Glutamatergic neuron (in vitro differentiated cells): Measurements from ENCODE around the gene HERPUD2. TPM values are rescaled to one million over a fixed set of nuclear protein-coding genes. Genes with fewer than 3 reads are reported as not detected.
"Not testable (repeated sequence)": the region's sequence is repeated elsewhere in the genome, so short reads cannot be mapped to it uniquely, and the experiment has no call there.

ENCODE experiments used
- DNase-seq: peaks from one replicate; pipeline ENCODE4 v3.0.0; 2022
- H3K27ac Mint-ChIP-seq: one replicate; pipeline ENCODE4 v1.8.0; 2020; ENCODE audit warnings: mild to moderate bottlenecking, mixed read lengths, inconsistent platforms; ENCODE audit not compliant: unreplicated experiment
- H3K27me3 Mint-ChIP-seq: one replicate; pipeline ENCODE4 v1.8.0; 2020; ENCODE audit warnings: mild to moderate bottlenecking, moderate library complexity, mixed read lengths, inconsistent platforms; ENCODE audit not compliant: unreplicated experiment
- H3K36me3 Mint-ChIP-seq: one replicate; pipeline ENCODE4 v1.8.0; 2020; ENCODE audit warnings: mild to moderate bottlenecking, mixed read lengths, inconsistent platforms; ENCODE audit not compliant: unreplicated experiment
- H3K4me1 Mint-ChIP-seq: one replicate; pipeline ENCODE4 v1.8.0; 2020; ENCODE audit warnings: mild to moderate bottlenecking, low read depth, mixed read lengths, inconsistent platforms; ENCODE audit not compliant: unreplicated experiment
- H3K4me3 Mint-ChIP-seq: one replicate; pipeline ENCODE4 v1.8.0; 2020; ENCODE audit warnings: mild to moderate bottlenecking, mixed read lengths, inconsistent platforms; ENCODE audit not compliant: unreplicated experiment
- H3K9me3 Mint-ChIP-seq: one replicate; pipeline ENCODE4 v1.8.0; 2020; ENCODE audit warnings: mild to moderate bottlenecking, moderate library complexity, mixed read lengths, inconsistent platforms; ENCODE audit not compliant: unreplicated experiment
- total RNA-seq: library from RNA; stranded (reverse); fragmentation: NEBNext Ultra II Directional; extraction: Animal tissue kit (Norgen Biotek cat#: 25700); gene quantifications from one replicate; pipeline ENCODE4 v1.2.1, GENCODE V29; 2021; ENCODE audit not compliant: unreplicated experiment
- TF ChIP-seq, protein P1 (sequence below): fragments of 200-600 bp; sonication (generic); IDR thresholded peaks from one replicate; pipeline ENCODE4 v1.5.0; 2021; ENCODE audit not compliant: partially characterized antibody, unreplicated experiment

The HERPUD2 gene
- total RNA-seq, 1 donor from 2014 or later, result 28.2 TPM

DNA sequence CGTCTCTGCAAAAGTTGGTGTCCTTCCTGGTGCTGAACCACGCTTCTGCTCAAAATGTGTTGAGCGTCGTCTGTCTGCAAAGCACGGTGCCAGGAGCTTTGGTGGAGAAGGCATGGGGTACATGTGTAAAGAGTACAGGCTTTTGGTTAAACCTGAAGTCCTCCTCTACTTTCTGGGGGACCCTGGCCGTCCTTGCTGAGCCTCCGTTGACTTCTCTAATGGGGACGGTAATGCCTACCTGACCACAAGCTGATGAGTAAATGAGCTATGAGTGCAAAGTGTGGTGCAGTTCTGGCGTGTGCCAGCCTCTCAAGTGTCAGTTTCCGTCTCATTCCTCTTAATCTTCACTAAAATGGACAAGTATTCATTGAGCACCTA lies 527 bp upstream of the HERPUD2 start:
- H3K4me1 Mint-ChIP-seq, result peaks cover 26% of the 10 kb centered on the region
- peaks cover 9% of the 10 kb centered on the region for H3K9me3 Mint-ChIP-seq
- peak overlapping the region; percentile 96 for H3K4me3 Mint-ChIP-seq
- H3K27ac Mint-ChIP-seq, result peak overlapping the region; percentile 84
- peaks cover 6% of the 10 kb centered on the region for H3K27me3 Mint-ChIP-seq
- H3K36me3 Mint-ChIP-seq, result no peaks in the 10 kb centered on the region
- TF ChIP-seq, protein P1, sequence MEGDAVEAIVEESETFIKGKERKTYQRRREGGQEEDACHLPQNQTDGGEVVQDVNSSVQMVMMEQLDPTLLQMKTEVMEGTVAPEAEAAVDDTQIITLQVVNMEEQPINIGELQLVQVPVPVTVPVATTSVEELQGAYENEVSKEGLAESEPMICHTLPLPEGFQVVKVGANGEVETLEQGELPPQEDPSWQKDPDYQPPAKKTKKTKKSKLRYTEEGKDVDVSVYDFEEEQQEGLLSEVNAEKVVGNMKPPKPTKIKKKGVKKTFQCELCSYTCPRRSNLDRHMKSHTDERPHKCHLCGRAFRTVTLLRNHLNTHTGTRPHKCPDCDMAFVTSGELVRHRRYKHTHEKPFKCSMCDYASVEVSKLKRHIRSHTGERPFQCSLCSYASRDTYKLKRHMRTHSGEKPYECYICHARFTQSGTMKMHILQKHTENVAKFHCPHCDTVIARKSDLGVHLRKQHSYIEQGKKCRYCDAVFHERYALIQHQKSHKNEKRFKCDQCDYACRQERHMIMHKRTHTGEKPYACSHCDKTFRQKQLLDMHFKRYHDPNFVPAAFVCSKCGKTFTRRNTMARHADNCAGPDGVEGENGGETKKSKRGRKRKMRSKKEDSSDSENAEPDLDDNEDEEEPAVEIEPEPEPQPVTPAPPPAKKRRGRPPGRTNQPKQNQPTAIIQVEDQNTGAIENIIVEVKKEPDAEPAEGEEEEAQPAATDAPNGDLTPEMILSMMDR, result no peak
- no peak for DNase-seq

DNA sequence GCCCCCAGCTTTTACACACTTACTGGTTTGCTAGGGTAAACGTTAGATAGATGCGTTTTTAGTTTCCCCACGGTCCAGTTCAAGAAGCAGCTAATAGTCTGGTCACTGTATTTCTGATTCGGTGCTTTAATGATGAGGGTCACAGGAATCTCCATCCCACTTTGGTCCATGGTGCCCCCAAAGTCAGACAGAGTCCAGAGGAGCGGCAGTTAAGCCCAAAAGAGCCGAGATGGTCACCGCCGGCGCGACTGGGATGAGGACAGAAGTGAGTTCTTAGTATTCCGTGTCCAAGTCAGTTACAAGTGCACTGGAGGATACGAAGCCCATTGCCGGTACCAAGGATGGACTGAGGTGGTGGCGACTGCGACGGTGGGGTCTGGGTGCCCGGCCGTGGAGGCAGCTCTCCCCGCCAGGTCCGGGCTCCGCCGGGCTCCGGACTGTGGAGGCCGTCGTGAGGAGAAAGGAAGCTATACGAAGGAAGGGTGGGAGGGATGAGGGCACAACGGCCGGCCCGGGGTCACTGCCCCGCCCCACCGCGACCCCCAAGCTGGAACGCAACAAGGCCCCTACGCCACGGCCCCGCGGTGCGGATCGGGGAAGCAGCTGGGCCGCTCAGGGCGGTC lies 663 bp downstream of the HERPUD2 start:
- Mint-ChIP-seq H3K4me3 (peak overlapping the region; percentile 95), H3K27me3 (peaks cover 6% of the 10 kb centered on the region), H3K9me3 (peaks cover 9% of the 10 kb centered on the region), H3K4me1 (peaks cover 28% of the 10 kb centered on the region), H3K36me3 (no peaks in the 10 kb centered on the region), H3K27ac (peak overlapping the region; percentile 92)
- TF ChIP-seq, protein P1, result no peak
- DNase-seq, result peak; percentile 71

DNA sequence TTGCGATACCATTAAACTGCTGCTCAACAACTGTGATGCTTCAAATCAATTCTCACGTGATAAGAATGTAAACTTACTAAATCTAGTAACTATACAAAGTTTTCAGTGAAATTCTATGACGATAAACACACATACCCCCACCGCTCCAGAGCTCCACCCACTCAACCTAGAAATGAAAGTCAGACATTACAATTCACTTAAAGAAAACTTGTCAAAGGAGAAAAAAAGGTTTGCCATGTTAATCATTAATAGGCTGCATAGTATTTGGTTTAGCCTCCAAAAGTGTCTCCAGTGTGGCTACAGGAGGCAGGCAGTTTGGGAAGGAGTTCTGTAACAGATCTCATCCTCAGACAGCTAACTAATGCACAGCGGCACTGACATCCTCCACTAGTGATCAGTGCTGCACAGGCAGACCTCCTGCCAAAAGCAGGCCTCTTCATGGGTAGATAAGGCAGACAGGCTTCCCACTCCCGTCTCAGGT lies 3.1 kb downstream of the HERPUD2 start:
- DNase-seq, result no peak

DNA sequence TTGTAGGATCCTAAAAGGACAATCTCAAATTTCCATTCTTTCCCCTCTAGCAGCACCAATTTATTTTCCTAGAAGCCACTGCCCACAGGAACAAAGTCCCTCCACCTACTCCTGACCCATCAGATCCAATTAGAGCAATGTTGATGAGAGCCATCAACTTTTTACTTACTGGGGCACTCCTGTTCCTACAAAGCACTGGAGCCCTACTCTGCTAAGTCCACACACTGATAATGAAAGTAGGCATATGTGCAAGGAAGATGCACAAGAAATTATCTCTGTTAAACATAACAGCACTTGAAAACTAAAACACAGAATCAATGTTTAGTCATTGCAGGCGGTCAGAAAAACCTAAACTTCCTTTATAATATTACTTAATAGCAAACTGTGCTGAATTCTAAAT lies 3.6 kb downstream of the HERPUD2 start:
- Mint-ChIP-seq H3K36me3 (no peaks in the 10 kb centered on the region), H3K27ac (no peak overlapping the region), H3K27me3 (peaks cover 6% of the 10 kb centered on the region), H3K9me3 (peaks cover 9% of the 10 kb centered on the region), H3K4me1 (peaks cover 30% of the 10 kb centered on the region), H3K4me3 (peak overlapping the region; percentile 14)
- no peak for DNase-seq
- TF ChIP-seq, protein P1, result no peak

More for the DNA sequence above, 3.1 kb downstream of the HERPUD2 start:
- Mint-ChIP-seq H3K36me3 (no peaks in the 10 kb centered on the region), H3K27me3 (peaks cover 6% of the 10 kb centered on the region), H3K4me1 (peaks cover 30% of the 10 kb centered on the region), H3K9me3 (peaks cover 9% of the 10 kb centered on the region), H3K4me3 (peak overlapping the region; percentile 61), H3K27ac (no peak overlapping the region)
- TF ChIP-seq, protein P1, result no peak

DNA sequence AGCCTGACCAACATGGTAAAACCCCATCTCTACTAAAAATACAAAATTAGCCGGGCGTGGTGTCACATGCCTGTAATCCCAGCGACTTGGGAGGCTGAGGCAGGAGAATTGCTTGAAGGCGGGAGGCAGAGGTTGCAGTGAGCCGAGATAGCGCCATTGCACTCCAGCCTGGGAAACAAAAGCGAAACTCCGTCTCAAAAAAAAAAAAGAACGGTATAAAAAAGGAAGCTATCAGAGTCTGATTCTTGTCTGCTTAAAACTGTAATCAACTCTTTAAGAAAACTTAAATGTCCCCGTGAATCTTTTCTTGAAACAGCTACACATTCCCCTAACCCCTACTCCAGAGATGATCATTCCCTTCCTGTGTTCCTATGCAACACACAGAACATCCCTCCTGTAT lies 4.3 kb downstream of the HERPUD2 start:
- H3K4me1 Mint-ChIP-seq, result peaks cover 27% of the 10 kb centered on the region
- H3K36me3 Mint-ChIP-seq, DNase-seq, H3K27ac Mint-ChIP-seq, H3K9me3 Mint-ChIP-seq, H3K27me3 Mint-ChIP-seq: not testable (repeated sequence)
- H3K4me3 Mint-ChIP-seq, result peak overlapping the region; percentile 14
